Activated CD4-positive, alpha-beta T cell treated with anti-CD3 and anti-CD28 coated beads for 24 hours (primary cell): ENCODE measurements around the gene CDKN2B-AS1.

Source experiments
- DNase-seq, 2 donors: peaks; one replicate each; pipeline ENCODE4 v3.0.0-alpha.2; 2020; ENCODE audit warnings: low read depth in 2 of 2

CDKN2B-AS1 gene

DNA sequence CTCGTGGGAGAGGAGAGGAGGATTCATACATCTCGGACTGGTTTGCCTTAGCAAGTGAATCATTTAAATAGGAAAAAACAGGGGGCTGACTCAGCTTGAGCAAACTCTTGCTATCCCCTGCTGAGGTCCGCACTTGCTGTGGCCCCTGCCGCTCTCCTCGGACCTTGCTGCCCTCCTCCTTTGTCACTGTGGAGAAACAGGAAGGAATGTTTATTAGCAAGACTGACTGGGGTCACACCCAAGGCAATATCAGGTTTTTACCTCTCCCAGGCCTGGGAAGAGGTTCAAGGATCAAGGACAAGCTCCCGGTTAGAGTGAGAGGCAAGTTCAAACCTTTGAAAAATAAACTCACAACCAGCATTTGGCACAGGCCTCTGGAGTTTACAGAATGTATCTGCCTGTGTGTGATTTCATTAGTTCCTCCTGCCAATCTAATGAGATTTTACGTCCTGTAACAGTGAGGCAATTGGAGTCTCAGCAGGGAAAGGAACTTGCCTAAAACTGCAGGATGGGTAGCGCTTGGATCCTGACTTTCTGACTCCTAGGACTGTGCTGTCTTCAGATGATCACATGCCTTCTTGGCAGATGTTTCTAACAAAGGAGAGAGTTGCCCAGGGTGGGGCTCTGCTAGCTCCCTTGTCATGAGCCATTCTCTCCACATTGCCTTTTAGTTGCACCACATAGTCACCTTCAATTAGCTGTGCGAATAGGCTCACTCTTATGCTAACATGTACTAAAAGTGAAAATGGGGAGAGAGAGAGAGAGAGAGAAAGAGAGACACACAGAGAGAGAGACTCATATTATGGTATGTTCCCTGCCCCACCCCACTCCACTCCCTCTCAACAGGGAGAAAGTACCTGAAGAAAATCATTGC is 123.2 kb downstream of the CDKN2B-AS1 start:
- DNase-seq, result no peak

DNA sequence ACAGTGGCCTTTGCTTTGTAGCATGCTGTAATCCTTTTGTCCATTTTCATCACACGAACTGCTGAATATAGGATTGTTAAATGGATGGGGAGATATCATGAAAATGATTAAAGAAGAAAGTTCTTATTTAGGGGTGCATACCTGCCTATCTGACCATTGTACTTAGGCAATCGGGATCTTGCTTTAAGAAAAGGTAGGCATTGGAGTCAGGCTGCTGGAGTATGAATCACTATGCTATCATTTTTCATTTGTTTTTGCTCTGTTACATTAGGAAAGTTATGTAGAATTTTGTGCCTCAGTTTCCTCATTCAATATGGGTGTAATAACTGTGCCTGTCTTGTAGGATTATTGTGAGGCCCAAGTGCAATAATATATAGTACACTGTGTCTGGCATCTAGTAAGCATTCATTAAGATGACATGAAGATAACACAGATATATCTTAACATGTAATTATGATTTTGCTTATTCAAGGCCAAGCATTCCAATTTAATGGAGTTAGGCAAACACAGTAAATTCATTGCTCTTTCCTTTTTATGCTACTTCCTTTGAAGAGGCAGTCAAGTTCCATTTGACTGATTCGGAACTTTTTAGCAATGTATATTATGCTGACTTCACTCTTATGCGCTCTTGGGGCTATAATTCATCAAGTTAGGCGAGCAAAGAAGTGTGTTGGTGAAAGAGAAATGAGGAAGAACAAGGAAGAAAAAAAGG is 124.4 kb downstream of the CDKN2B-AS1 start:
- no peak for DNase-seq

DNA sequence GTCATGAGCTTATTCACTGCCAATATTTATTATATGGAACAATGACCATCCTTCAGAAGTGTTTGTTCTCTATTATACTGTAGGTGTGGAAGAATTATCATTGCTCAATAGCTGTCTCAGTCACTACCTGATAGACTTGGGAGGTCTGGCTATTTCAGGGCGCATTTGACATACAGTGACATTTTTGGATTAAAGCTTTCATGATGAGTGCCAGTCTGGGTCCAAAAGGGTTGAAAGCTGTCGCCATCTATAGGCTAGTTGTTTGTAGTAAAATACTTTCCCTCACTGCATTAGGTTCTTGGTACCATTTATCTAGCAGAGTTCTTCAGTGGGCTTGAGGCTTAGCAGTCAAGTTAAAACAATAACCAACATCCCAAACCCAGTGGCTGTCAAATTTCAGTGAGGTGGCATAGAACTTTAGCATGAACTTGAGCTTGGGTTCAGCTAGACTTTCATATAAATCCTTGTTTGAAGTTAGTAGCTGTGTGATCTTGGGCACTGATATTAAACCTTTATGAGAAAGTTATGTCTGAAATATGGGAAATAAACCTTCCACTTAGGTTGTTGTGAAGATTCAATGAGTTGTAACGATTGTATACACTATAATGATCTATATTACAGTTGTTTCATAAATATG is 125.0 kb downstream of the CDKN2B-AS1 start:
- no peak for DNase-seq

DNA sequence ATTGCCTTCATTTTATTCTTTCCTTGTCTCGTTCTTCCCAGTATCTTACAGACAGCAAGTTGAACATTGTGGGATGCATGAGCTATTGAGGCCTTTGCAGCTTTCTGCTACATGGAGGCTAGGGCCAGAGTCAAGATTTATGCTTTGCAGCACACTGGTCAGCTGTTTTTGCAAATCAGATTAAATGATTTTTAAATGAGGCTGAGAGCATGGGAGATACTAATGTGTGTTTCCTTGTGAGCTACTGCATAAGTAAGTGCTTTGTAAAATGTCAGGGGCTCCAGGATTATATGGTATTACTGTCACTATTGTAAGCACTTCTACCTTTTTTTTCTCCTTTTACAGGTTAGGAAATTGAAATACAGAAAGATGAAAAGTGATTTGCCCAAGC is 125.6 kb downstream of the CDKN2B-AS1 start:
- DNase-seq, result no peak

DNA sequence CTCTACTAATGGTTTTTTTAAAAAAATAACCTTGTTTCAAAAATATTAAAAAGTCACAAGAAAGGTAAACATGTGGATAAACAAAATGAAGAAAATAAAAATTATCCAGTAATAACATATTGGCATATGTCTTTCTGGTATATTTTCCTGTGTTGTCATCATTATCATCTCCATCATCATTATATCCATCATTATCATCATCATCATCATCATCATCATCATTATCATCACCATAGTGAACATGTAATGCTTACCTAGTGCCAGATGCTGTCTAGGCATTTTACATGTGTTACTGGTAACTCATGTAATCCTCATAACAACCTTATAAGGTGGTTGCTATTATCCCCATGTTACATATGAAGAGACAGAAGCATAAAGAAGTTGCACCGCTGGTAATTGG is 126.0 kb downstream of the CDKN2B-AS1 start:
- no peak for DNase-seq

DNA sequence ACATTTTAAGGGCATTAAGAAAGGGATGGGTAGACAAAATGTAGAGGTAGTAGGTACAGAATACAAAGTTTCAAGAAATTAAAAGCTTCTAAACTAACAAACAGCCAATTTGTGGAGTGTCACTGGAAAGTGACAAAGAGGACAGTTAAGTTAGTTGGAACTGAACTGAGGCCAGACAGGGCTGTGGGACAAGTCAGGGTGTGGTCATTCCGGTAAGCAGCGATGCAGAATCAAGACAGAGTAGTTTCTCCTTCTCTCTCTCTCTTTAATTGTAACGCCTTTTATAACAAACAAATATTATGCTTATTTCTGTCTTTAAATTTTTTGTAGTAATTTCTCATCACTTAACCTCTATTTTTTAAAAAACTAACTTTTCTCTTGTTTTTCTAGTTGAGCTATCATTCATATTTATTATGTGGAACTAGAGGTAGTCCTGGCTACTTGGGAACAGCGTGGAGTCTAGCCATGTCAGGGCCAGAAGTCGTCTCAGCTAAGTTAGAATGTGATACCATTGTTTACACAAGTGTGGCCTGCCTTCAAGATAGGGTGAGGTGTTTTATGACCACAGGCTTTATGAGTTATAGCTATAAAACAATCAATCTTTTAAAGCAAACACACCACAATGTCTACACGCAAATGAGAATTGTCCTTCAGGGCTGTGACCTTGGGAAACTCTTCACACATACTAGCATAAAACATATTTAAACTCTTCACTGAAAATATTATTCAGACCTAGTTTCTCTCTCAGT is 129.8 kb downstream of the CDKN2B-AS1 start:
- no peak for DNase-seq

DNA sequence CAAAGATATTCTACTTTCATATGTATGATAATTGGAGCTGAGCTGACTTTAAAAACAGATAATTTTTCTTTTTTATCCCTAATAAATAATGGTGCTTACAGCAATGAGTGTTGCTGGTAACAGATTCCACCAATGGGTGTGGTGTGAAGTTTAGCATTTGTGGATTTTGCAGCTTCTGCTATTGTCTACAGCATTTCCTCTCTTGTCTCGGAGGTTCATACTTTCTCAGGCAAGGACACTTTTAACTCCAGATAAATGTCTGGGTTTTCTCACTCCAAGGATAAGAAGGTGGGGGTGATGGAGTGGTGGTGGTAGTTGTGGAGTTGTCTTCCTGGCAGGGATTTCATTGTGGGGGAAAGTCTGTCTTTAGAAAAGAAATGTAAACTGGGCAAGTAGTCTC is 134.5 kb downstream of the CDKN2B-AS1 start:
- no peak for DNase-seq

DNA sequence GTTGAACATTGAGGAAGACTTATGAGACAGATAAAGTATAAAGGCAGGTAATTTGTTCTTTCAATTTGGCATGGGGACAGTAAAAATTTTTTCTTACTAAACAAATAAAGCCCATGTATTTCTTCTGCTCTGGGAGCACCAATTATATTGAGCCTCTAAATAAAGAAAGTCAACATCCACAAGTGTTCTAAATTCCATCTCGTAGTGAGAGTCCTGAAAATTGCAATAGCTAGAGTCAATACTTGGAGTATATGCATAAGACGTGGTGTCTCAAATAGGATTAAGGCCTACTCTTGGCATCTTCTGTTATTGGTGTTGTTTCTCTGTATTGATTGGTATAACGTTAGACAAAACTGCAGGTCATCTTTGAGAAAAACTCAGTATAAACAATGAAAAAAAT is 135.0 kb downstream of the CDKN2B-AS1 start:
- no peak for DNase-seq

DNA sequence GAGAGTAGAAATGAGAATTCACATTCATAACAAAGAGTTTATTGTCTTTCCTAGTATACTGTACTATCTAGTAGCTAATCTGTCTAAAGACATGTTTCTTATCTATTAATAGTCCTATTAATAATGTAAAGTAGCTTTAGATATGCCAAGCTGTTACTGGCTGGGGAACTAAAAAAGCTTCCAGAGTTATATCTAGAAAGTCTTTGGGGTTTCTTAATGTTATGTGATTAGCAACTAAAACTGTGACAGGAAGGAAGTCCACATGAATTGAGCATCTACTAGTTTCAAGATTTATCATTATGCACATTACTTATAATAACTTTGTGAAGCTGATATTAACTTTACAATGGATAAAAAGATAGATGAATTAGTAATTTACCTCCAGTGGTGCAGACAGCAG is 137.2 kb downstream of the CDKN2B-AS1 start:
- no peak for DNase-seq

DNA sequence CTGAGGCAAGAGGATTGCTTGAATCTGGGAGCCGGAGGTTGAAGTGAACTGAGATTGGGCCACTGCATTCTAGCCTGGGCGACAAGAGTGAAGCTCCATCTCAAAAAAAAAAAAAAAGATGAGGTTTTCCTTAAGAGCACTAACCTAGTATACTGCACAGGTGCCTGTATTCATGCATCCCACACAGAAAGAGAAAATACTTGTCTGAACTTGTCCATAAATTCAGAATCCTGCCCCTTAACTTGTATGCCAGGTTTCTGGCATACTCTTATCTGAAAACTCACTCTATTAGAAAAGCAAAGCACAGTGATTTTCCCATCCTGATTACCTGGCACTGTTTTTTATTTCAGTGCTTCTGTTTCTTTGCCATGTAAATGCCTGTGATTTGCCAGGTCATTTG is 139.8 kb downstream of the CDKN2B-AS1 start:
- DNase-seq, result no peak

DNA sequence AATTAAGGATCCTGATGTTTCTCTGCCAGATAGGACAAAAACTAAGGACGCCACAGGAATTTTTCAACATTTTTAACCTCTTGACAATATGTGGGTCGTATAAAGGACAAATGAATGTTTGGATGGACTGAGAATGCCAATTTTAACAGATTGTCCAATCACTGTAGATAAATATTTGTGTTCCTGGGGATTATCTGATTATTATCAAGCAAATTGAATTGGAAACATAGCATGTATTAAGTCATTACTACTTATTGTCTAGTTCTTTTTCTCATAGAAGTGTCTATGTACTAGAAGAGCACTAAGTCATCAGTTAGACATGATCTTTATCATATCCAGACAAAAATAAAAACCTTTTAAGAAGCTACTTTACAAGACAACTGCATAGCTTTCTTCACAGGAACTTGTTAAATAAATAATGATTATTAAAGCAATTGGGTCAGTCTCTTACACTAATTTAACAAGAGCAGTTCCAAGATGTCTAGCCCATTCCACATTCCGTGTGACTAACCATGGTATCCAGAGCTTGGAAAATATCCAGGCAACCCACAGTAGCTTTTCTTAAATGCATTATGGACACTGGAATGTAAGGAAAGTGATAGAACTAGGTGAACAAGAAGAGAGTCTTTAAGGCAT is 142.0 kb downstream of the CDKN2B-AS1 start:
- DNase-seq, result no peak

DNA sequence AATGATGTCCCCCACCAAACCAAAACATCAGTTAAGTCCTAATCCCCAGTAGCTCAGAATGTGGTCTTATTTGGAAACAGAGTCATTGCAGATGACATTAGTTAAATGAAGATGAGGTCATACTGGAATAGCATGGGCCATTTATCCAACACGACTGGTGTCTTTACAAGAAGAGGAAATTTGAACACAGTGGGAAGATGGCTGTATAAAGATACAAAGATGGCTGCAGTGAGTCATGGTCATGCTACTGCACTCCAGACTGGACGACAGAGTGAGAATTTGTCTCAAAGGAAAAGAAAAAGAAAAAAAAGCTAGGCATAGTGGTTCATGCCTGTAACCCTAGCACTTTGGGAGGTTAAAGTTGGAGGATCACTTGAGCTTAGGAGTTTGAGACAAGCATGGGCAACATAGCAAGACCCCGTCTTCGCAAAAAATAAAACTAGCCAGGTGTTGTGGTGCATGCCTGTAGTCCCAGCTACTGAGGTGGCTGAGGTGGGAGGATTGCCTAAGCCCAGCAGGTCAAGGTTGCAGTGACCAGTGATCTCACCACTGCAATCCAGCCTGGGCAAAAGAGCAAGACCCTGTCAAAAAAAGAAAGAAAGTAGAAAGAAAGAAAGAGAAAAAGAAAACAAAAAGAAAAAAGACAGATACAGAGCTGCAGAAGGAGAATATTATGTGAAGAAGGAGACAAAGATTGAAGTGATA is 144.5 kb downstream of the CDKN2B-AS1 start:
- no peak for DNase-seq

DNA sequence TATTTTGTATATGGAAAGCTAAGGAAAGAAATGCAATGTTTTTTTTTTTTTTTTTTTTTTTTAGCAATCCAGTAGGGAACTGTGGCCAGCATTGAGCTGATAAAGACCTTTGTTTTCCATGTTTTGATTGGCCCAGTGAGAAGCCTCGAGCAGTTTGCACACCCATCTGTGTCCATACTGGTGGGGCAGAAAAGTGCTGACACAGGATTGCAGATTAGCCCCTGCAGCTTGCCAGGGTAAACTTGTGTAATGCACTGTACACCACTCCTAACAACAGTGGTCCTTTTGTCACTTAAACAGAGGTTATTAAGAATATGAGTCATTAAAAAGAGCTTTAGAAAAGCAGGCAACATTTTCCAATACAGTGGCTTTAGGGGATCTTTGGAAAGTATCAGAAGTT is 147.3 kb downstream of the CDKN2B-AS1 start:
- no peak for DNase-seq

DNA sequence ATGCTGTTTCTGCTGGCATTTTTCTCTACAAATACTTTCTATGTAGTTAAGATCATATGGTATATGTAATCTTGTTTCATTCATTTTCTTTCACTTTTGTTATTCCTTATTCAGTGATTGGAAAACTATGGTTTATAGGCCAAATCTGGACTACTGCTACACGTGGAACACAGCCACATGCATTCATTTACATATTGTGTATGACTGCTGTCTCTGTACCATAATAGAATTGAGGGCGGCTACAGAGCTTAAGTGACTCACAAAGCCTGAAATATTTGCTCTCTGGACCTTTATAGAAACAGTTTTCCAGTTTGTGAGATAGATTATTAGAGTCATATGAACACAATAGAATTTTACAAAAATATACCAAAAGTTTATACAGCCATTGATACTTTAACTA is 148.1 kb downstream of the CDKN2B-AS1 start:
- DNase-seq, result no peak

DNA sequence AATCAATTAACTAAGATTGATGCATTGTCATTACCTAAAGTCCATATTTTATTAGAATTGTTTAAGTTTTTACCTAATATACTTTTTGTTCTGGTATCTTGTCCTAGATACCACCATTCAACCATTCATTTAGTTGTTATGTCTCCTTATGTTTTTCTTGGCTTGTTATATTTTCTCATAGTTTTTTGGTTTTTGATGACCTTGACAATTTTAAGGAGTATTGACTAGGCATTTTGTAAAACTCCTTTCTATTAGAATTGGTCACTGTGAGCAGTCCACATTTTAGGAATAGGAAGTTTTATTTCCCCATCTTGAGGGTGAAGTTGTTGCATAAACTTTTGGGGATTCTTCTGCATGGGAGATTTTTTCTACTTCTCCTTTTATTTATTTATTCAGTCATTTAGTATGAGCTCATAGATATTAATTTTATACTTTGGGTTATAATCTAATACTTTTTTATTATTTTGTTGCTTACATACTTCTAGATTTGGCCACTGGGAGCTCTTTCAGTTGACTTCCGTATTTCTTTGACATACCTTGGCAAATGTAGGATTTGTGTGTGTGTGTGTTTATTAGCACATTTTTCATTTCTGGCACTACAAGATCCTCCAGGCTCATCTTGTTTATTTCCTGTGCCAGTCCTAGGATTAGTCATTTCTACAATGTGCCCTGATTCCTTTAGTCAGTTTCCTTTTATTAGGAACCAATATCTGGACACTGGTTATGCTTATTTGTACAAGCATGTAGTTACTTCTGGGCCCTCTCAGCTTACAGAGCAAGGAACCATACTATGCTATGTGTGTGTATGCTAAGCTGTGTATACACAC is 149.4 kb downstream of the CDKN2B-AS1 start:
- no peak for DNase-seq

DNA sequence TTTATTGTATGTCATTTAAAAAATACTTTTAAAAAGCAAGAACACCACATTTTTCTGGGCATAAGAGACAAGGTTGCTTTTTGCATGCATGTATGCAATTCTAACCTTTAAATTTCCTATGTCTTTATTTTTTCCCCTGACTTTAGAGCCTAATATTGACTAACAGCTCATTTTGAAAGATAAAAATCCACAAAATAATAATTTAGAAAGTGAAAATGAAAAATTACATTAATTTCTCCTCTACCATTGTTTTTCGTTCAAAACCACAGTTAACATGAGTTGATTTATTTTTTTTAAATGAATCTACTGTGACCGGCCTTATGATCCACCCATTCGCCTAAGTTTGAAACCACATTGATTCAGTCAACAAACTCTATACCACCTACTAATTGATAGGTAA is 152.0 kb downstream of the CDKN2B-AS1 start:
- DNase-seq, result no peak

DNA sequence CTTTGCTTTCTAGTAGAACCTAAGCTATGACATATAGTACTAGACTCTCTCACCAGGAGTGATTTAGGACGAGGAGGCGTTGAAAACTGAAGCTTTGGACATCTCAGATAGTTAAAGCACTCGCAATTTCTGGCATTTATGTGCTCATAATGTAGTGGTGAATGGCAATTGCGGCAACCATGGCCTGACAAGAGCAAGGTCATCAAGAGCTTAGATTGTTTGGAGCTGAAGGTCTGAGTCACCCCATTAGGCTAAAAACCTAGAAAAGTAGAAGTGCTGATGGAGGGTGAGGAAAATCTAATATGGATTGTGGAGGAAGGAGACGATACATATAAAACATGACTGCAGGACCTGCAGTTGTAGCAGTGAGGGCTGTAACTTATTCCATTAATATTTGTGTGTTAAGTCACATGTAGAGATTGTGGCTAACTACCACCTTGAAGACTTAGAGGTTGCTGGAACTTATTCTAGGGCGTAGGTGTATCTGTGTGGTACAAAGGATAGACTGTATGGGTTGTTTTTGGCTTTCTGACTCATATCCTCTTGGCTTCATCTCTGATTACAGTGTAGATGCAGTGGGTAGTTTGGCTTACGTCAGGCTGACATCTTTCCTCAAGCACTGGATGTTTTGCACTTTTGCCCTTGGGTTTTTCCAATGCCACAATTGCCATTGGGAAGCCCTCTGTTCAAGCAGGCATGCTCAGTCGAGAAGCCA is 153.4 kb downstream of the CDKN2B-AS1 start:
- peak in 1 of 2 donors; percentile 3 for DNase-seq

DNA sequence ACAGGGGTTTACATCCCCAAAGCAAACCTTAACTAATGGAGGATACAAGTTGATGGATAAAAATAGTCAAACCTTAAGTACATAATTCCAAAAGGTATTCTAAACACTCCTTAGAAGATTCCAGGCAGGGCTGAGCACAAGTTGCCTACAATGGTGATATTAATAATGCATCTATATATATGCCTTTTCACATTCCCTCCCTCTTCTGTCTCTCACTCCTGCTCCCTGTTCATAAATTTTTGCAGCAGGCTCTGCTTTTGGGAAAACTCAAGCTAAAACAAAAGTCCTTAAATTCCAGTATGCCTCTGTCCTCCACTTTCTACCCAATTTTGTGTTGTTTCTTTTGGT is 153.9 kb downstream of the CDKN2B-AS1 start:
- DNase-seq, result no peak

DNA sequence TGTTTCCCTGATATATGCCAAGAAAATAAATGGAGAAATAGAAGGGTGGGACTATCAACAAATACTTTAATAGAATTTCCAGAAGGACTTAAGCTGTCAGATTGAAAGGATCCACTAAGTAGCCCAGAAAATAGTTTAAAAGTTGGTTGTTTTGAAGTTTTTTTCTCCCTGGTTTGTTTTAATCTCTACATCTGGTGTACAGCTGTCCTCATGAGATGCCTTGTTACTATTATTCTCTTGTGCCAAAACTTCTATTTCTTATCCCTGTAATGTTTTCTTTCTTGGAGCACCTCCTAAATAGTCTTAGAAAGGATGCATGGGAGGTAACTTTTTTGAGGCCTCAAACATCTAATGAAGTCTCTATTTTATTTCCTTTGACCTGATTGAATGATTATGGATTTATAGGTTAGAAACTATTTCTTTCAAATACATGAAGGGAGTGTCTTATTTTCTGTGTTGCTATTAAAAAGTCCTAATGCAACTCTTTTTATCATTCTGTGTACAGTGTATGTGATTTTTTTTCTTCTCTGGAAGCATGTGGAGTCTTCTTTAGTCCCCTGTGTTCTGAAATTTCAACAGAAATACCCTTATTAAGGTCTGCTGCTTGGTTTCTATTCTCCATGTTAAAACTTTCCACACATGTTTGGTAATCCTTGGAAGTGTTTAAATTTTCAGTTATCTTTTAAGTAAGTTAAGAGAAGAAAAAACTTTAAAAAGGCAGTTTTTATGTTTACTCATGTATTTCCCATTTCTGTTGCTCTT is 154.5 kb downstream of the CDKN2B-AS1 start:
- no peak for DNase-seq
